ENCODE measurements around the gene GUCD1. TPM values are rescaled to one million over a fixed set of nuclear protein-coding genes. Genes with fewer than 3 reads are reported as not detected.

GUCD1 gene
- total RNA-seq, 4 donors from 2014 or later, result 92.8 to 262 (median 144) TPM

DNA sequence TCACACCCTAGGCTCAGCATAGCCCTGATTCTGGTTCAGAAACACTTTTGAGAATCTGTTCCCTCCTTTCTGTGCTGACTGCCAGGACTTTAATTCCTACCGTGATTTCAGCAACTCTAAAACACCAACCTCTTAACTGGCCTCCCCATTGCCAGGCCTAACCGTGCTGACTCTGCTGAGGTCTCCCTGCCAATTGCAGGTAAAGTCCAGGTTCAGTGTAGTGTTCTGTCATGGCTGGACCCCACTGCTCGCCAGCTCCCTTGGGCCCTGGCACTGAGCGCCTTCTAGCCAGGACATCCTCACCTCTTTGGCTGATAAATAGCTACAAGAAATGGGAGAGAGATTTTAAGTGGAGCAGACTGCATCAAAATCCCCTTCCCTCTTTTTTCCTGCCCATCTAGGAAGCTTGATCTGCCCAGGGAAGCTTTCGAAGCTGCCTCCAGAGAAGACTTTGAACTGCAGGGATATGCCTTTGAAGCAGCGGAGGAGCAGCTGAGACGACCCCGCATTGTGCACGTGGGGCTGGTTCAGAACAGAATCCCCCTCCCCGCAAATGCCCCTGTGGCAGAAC is 55.1 kb downstream of the GUCD1 start:
- TF ChIP-seq, protein P1, sequence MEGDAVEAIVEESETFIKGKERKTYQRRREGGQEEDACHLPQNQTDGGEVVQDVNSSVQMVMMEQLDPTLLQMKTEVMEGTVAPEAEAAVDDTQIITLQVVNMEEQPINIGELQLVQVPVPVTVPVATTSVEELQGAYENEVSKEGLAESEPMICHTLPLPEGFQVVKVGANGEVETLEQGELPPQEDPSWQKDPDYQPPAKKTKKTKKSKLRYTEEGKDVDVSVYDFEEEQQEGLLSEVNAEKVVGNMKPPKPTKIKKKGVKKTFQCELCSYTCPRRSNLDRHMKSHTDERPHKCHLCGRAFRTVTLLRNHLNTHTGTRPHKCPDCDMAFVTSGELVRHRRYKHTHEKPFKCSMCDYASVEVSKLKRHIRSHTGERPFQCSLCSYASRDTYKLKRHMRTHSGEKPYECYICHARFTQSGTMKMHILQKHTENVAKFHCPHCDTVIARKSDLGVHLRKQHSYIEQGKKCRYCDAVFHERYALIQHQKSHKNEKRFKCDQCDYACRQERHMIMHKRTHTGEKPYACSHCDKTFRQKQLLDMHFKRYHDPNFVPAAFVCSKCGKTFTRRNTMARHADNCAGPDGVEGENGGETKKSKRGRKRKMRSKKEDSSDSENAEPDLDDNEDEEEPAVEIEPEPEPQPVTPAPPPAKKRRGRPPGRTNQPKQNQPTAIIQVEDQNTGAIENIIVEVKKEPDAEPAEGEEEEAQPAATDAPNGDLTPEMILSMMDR (IDR thresholded peaks at IDR 0.05; ENCODE audit: low read depth), result no peak

DNA sequence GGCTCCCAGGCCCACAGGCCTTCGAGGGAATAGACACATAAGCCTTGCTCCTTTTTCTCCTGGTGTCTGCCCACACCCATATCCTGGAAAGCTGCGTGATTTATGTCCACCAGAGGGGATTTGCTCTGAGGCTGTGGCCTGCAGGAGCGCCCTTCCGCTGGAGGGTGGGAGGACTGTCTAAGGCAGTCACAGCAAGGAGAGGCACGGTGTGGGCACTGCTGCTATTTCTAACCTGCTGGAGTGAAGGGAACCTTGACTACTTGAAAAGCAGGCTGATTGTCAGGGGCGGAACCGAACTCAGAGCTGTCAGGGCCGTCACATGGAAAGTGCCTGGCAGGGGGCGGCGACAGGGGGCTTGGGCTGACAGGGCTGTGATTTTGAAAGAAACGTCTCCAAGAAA is 56.1 kb downstream of the GUCD1 start:
- TF ChIP-seq, protein P1 (IDR thresholded peaks at IDR 0.05; ENCODE audit: low read depth), result no peak

DNA sequence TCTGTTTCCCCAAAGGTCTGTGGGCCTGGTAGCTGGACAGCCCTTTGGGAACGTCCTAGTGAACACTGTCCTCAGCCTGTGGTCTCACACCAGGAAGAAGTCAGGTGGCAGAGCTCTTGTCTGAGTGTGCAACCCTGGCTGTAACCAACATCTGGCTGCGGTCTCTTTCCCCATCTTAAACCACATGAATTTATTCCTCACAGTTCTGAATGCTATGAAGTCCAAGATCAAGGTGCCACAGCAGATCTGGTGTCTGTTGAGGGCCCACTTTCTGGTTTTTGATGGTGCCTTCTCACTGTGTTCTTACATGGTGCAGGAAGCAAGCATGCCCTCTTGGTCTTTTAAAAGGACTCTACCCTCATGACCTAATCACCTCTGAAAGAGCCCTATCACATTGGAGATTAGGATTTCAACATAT is 57.1 kb downstream of the GUCD1 start:
- TF ChIP-seq, protein P1 (IDR thresholded peaks at IDR 0.05; ENCODE audit: low read depth), result no peak

DNA sequence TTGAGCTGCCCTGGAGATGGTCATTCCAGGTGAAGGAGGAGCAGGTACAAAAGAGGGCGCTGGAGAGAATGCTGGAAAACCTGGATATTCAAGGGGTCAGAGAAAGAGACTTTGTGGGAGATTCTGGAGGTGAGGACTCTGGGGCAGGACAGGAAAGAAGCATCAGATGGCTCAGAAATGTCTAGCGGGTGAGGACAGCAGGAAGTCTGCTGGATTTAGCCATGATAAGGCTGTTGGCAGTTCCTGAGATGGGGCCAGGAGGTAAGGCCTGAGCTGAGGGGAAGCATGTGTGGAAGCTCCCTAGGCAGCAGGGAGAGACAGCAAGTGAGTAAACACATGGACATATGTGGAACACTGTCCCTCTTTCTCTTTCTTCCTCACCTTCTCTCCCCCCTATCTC is 58.3 kb downstream of the GUCD1 start:
- TF ChIP-seq, protein P1 (IDR thresholded peaks at IDR 0.05; ENCODE audit: low read depth), result no peak

DNA sequence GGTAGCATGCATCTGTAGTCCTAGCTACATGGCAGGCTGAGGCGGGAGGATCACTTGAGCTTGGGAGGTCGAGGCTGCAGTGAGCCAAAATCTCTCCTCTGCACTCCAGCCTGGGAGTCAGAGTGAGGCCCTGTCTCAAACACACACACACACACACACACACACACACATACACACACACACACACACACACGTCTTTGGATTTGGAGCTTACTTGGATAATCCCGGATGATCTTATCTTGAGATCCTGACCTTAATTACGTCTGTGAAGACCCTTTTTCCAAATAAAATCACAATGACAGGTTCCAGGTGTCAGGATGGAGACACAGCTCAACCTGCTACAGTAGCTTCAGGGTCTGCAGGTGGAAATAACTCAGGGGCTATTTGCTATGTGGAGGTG is 58.7 kb downstream of the GUCD1 start:
- TF ChIP-seq, protein P1 (IDR thresholded peaks at IDR 0.05; ENCODE audit: low read depth), result no peak

DNA sequence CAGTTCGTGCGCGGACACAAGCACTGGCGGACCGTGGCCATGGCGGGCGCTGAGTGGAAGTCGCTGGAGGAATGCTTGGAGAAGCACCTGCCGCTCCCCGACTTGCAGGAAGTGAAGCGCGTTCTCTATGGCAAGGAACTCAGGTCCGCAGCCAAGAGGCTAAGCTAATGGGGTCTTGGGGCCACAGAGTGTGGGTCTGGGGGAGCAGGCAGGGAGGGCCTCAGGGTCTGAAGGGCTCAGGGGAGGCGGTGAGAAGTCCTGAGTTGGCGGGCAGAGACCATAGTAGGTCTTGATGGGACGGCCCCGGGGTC is 59.6 kb downstream of the GUCD1 start:
- TF ChIP-seq, protein P1 (IDR thresholded peaks at IDR 0.05; ENCODE audit: low read depth), result no peak

DNA sequence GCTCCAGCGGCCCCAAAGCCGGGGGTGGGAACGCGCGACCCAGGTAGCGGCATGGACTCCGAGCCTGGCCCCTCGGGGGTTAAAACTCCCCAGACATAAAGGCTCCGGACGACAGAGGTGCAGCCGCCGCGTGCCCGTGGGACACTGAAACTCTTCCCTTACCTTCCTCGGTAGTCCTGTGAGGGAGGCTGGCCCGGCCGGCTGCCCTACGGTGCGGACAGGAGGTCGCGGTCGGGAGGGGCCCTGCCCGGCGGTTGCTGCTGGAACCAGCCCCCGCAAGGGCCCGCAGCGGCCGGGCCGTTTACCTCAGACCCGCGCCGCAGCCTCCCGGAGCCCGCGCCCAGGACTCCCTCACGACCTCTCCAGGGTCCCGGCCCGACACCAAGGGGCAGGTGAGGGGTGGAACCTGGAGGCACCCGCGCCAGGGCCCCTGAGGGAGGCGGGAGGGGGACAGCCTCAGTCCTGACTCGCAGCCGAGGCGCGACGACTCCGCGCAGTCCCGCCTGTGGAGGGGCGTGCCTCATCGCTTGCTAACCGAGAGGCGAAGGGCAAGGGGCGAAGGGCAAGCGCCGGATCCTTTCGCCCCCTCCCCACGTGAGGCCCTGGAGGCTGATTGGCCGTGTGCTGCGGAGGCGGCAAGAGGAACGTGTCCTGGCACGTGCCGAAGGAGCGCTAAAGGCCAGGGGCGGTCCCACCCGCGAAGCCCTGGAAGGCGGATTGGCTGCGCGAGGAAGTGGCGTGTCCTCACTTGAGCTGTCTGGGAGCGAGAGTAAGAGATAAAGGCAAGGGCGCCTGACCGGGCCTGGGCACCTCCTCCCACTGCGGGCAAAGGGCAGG is 60.2 kb downstream of the GUCD1 start, which contains the start of gene UPB1:
UPB1 (plus strand) TSS at position 805 of the 837 bp plus-strand sequence. CDS start 72 bp downstream, outside the sequence.
- TF ChIP-seq, protein P1 (IDR thresholded peaks at IDR 0.05; ENCODE audit: low read depth), result no peak
